ENCODE results near the gene CCDC71. TPM values are rescaled to one million over a fixed set of nuclear protein-coding genes. Genes with fewer than 3 reads are reported as not detected.
A peak's percentile ranks its signal among the peaks of the same experiment; 100 is the strongest.

The CCDC71 gene
- polyA plus RNA-seq, 2 donors: 10.1 to 19.1 TPM

- Histone ChIP-seq H3K27ac (ENCODE audit: low read depth in 2 of 2, low read length in 1 of 2) (no peak overlapping the region), H3K27me3 (ENCODE audit: control insufficient read depth in 1 of 2, insufficient read depth in 2 of 2, low read length in 2 of 2) (no peaks in the 10 kb centered on the region), H3K4me1 (ENCODE audit: control insufficient read depth in 2 of 2, insufficient read depth in 2 of 2, low read length in 1 of 2) (peaks cover 12 to 13% of the 10 kb centered on the region in 2 donors), H3K9me3 (ENCODE audit: control insufficient read depth in 2 of 2, insufficient read depth in 1 of 2, low read depth in 1 of 2, low read length in 1 of 2) (no peaks in the 10 kb centered on the region), H3K4me3 (ENCODE audit: low read depth in 1 of 2, low read length in 2 of 2) (no peak overlapping the region), H3K36me3 (ENCODE audit: control insufficient read depth in 2 of 2, insufficient read depth in 2 of 2, low read length in 1 of 2) (peaks cover 16 to 57% of the 10 kb centered on the region in 2 donors)
- WGBS, 2 donors: 94% methylated on average over 17 of the region's 17 CpGs
Measured at GRCh38 chr3:49123687-49124086, 42.4 kb downstream of the CCDC71 start.

GRCh38 chr3:49122886-49123545 lies 43.1 kb downstream of the CCDC71 start:
- 91% methylated on average over 17 of the region's 17 CpGs for WGBS, 2 donors
- Histone ChIP-seq H3K27ac (ENCODE audit: low read depth in 2 of 2, low read length in 1 of 2) (no peak overlapping the region), H3K36me3 (ENCODE audit: control insufficient read depth in 2 of 2, insufficient read depth in 2 of 2, low read length in 1 of 2) (peaks cover 16 to 51% of the 10 kb centered on the region in 2 donors)

GRCh38 chr3:49122451-49122850 lies 43.7 kb downstream of the CCDC71 start:
- Histone ChIP-seq H3K27me3 (ENCODE audit: control insufficient read depth in 1 of 2, insufficient read depth in 2 of 2, low read length in 2 of 2) (no peaks in the 10 kb centered on the region), H3K9me3 (ENCODE audit: control insufficient read depth in 2 of 2, insufficient read depth in 1 of 2, low read depth in 1 of 2, low read length in 1 of 2) (no peaks in the 10 kb centered on the region), H3K27ac (ENCODE audit: low read depth in 2 of 2, low read length in 1 of 2) (peak overlapping the region in 1 of 2 donors; percentile 39), H3K36me3 (ENCODE audit: control insufficient read depth in 2 of 2, insufficient read depth in 2 of 2, low read length in 1 of 2) (peaks cover 19 to 55% of the 10 kb centered on the region in 2 donors), H3K4me1 (ENCODE audit: control insufficient read depth in 2 of 2, insufficient read depth in 2 of 2, low read length in 1 of 2) (peaks cover 12 to 13% of the 10 kb centered on the region in 2 donors), H3K4me3 (ENCODE audit: low read depth in 1 of 2, low read length in 2 of 2) (no peak overlapping the region)
- 77 to 89% methylated on average over 7 of the region's 7 CpGs for WGBS, 2 donors

More at GRCh38 chr3:49122886-49123545, 43.1 kb downstream of the CCDC71 start:
- Histone ChIP-seq H3K27me3 (ENCODE audit: control insufficient read depth in 1 of 2, insufficient read depth in 2 of 2, low read length in 2 of 2) (no peaks in the 10 kb centered on the region), H3K4me1 (ENCODE audit: control insufficient read depth in 2 of 2, insufficient read depth in 2 of 2, low read length in 1 of 2) (peaks cover 12 to 13% of the 10 kb centered on the region in 2 donors), H3K9me3 (ENCODE audit: control insufficient read depth in 2 of 2, insufficient read depth in 1 of 2, low read depth in 1 of 2, low read length in 1 of 2) (no peaks in the 10 kb centered on the region), H3K4me3 (ENCODE audit: low read depth in 1 of 2, low read length in 2 of 2) (no peak overlapping the region)

GRCh38 chr3:49122022-49122421 lies 44.1 kb downstream of the CCDC71 start:
- H3K27me3 ChIP-seq (ENCODE audit: control insufficient read depth in 1 of 2, insufficient read depth in 2 of 2, low read length in 2 of 2): no peaks in the 10 kb centered on the region
- no peaks in the 10 kb centered on the region for H3K9me3 ChIP-seq (ENCODE audit: control insufficient read depth in 2 of 2, insufficient read depth in 1 of 2, low read depth in 1 of 2, low read length in 1 of 2)
- peaks cover 23 to 59% of the 10 kb centered on the region in 2 donors for H3K36me3 ChIP-seq (ENCODE audit: control insufficient read depth in 2 of 2, insufficient read depth in 2 of 2, low read length in 1 of 2)
- peaks cover 12 to 13% of the 10 kb centered on the region in 2 donors for H3K4me1 ChIP-seq (ENCODE audit: control insufficient read depth in 2 of 2, insufficient read depth in 2 of 2, low read length in 1 of 2)
- 94 to 97% methylated on average over 12 of the region's 12 CpGs for WGBS, 2 donors
- peak overlapping the region in 1 of 2 donors; percentile 39 for H3K27ac ChIP-seq (ENCODE audit: low read depth in 2 of 2, low read length in 1 of 2)
- H3K4me3 ChIP-seq (ENCODE audit: low read depth in 1 of 2, low read length in 2 of 2): no peak overlapping the region

GRCh38 chr3:49121132-49121736 lies 44.9 kb downstream of the CCDC71 start:
- H3K36me3 ChIP-seq (ENCODE audit: control insufficient read depth in 2 of 2, insufficient read depth in 2 of 2, low read length in 1 of 2): peaks cover 29 to 63% of the 10 kb centered on the region in 2 donors
- H3K4me3 ChIP-seq (ENCODE audit: low read depth in 1 of 2, low read length in 2 of 2): peak overlapping the region; percentile 96 to 100
- peaks cover 12 to 13% of the 10 kb centered on the region in 2 donors for H3K4me1 ChIP-seq (ENCODE audit: control insufficient read depth in 2 of 2, insufficient read depth in 2 of 2, low read length in 1 of 2)
- H3K27ac ChIP-seq (ENCODE audit: low read depth in 2 of 2, low read length in 1 of 2): peak overlapping the region; percentile 97 to 99
- 71 to 72% methylated on average over 17 of the region's 17 CpGs for WGBS, 2 donors
- no peaks in the 10 kb centered on the region for H3K27me3 ChIP-seq (ENCODE audit: control insufficient read depth in 1 of 2, insufficient read depth in 2 of 2, low read length in 2 of 2)
- no peaks in the 10 kb centered on the region for H3K9me3 ChIP-seq (ENCODE audit: control insufficient read depth in 2 of 2, insufficient read depth in 1 of 2, low read depth in 1 of 2, low read length in 1 of 2)

- Histone ChIP-seq H3K4me3 (ENCODE audit: low read depth in 1 of 2, low read length in 2 of 2) (peak within 1 kb of the TSS; percentile 96 to 100), H3K4me1 (ENCODE audit: control insufficient read depth in 2 of 2, insufficient read depth in 2 of 2, low read length in 1 of 2) (peaks cover 12 to 13% of the 10 kb centered on the region in 2 donors), H3K27ac (ENCODE audit: low read depth in 2 of 2, low read length in 1 of 2) (peak within 1 kb of the TSS; percentile 97 to 99), H3K27me3 (ENCODE audit: control insufficient read depth in 1 of 2, insufficient read depth in 2 of 2, low read length in 2 of 2) (no peaks in the 10 kb centered on the region), H3K9me3 (ENCODE audit: control insufficient read depth in 2 of 2, insufficient read depth in 1 of 2, low read depth in 1 of 2, low read length in 1 of 2) (no peaks in the 10 kb centered on the region), H3K36me3 (ENCODE audit: control insufficient read depth in 2 of 2, insufficient read depth in 2 of 2, low read length in 1 of 2) (peaks cover 31 to 63% of the 10 kb centered on the region in 2 donors)
- 1% methylated on average over 64 to 70 of the region's 70 CpGs for WGBS, 2 donors
Measured at GRCh38 chr3:49120438-49121131, 45.5 kb downstream of the CCDC71 start, which contains the start of gene USP19. Gene USP19, minus strand, starts transcription at chr3:49120823. Its CDS starts 1,678 bp downstream, at chr3:49119145.

- WGBS, 2 donors: 0 to 1% methylated on average over 9 of the region's 9 CpGs
- Histone ChIP-seq H3K27ac (ENCODE audit: low read depth in 2 of 2, low read length in 1 of 2) (peak overlapping the region; percentile 97 to 99), H3K36me3 (ENCODE audit: control insufficient read depth in 2 of 2, insufficient read depth in 2 of 2, low read length in 1 of 2) (peaks cover 34 to 64% of the 10 kb centered on the region in 2 donors)
Measured at GRCh38 chr3:49120096-49120437, 46.1 kb downstream of the CCDC71 start.

GRCh38 chr3:49119439-49119838 lies 46.7 kb downstream of the CCDC71 start:
- H3K36me3 ChIP-seq (ENCODE audit: control insufficient read depth in 2 of 2, insufficient read depth in 2 of 2, low read length in 1 of 2): peaks cover 37 to 64% of the 10 kb centered on the region in 2 donors
- peak overlapping the region in 1 of 2 donors; percentile 96 for H3K4me3 ChIP-seq (ENCODE audit: low read depth in 1 of 2, low read length in 2 of 2)
- WGBS, 2 donors: 46 to 49% methylated on average over 3 of the region's 3 CpGs
- no peaks in the 10 kb centered on the region for H3K9me3 ChIP-seq (ENCODE audit: control insufficient read depth in 2 of 2, insufficient read depth in 1 of 2, low read depth in 1 of 2, low read length in 1 of 2)
- no peaks in the 10 kb centered on the region for H3K27me3 ChIP-seq (ENCODE audit: control insufficient read depth in 1 of 2, insufficient read depth in 2 of 2, low read length in 2 of 2)
- peak overlapping the region; percentile 97 to 99 for H3K27ac ChIP-seq (ENCODE audit: low read depth in 2 of 2, low read length in 1 of 2)
- H3K4me1 ChIP-seq (ENCODE audit: control insufficient read depth in 2 of 2, insufficient read depth in 2 of 2, low read length in 1 of 2): peaks cover 12 to 13% of the 10 kb centered on the region in 2 donors

More at GRCh38 chr3:49120096-49120437, 46.1 kb downstream of the CCDC71 start:
- H3K9me3 ChIP-seq (ENCODE audit: control insufficient read depth in 2 of 2, insufficient read depth in 1 of 2, low read depth in 1 of 2, low read length in 1 of 2): no peaks in the 10 kb centered on the region
- H3K27me3 ChIP-seq (ENCODE audit: control insufficient read depth in 1 of 2, insufficient read depth in 2 of 2, low read length in 2 of 2): no peaks in the 10 kb centered on the region
- peak overlapping the region; percentile 96 to 100 for H3K4me3 ChIP-seq (ENCODE audit: low read depth in 1 of 2, low read length in 2 of 2)
- H3K4me1 ChIP-seq (ENCODE audit: control insufficient read depth in 2 of 2, insufficient read depth in 2 of 2, low read length in 1 of 2): peaks cover 12 to 13% of the 10 kb centered on the region in 2 donors

GRCh38 chr3:49119036-49119435 lies 47.1 kb downstream of the CCDC71 start:
- Histone ChIP-seq H3K36me3 (ENCODE audit: control insufficient read depth in 2 of 2, insufficient read depth in 2 of 2, low read length in 1 of 2) (peaks cover 37 to 65% of the 10 kb centered on the region in 2 donors), H3K4me1 (ENCODE audit: control insufficient read depth in 2 of 2, insufficient read depth in 2 of 2, low read length in 1 of 2) (peaks cover 12 to 13% of the 10 kb centered on the region in 2 donors), H3K27me3 (ENCODE audit: control insufficient read depth in 1 of 2, insufficient read depth in 2 of 2, low read length in 2 of 2) (no peaks in the 10 kb centered on the region), H3K4me3 (ENCODE audit: low read depth in 1 of 2, low read length in 2 of 2) (no peak overlapping the region), H3K9me3 (ENCODE audit: control insufficient read depth in 2 of 2, insufficient read depth in 1 of 2, low read depth in 1 of 2, low read length in 1 of 2) (no peaks in the 10 kb centered on the region), H3K27ac (ENCODE audit: low read depth in 2 of 2, low read length in 1 of 2) (peak overlapping the region; percentile 97 to 99)
- WGBS, 2 donors: 61 to 72% methylated on average over 10 of the region's 10 CpGs

Data from esophagus (tissue), 2 donors.